KG1 (cell line): Measurements from ENCODE around the gene MICU1.
A peak's percentile ranks its signal among the peaks of the same experiment; 100 is the strongest.
"Not testable (repeated sequence)": the region's sequence is repeated elsewhere in the genome, so short reads cannot be mapped to it uniquely, and the experiment has no call there.

Experiments used
- DNase-seq: peaks from one replicate; lab custom pipeline; 2025; lab: John Stamatoyannopoulos, UW

Gene MICU1

GRCh38 chr10:72326665-72327603, 298.9 kb downstream of the MICU1 start:
- not testable (repeated sequence) for DNase-seq

DNA sequence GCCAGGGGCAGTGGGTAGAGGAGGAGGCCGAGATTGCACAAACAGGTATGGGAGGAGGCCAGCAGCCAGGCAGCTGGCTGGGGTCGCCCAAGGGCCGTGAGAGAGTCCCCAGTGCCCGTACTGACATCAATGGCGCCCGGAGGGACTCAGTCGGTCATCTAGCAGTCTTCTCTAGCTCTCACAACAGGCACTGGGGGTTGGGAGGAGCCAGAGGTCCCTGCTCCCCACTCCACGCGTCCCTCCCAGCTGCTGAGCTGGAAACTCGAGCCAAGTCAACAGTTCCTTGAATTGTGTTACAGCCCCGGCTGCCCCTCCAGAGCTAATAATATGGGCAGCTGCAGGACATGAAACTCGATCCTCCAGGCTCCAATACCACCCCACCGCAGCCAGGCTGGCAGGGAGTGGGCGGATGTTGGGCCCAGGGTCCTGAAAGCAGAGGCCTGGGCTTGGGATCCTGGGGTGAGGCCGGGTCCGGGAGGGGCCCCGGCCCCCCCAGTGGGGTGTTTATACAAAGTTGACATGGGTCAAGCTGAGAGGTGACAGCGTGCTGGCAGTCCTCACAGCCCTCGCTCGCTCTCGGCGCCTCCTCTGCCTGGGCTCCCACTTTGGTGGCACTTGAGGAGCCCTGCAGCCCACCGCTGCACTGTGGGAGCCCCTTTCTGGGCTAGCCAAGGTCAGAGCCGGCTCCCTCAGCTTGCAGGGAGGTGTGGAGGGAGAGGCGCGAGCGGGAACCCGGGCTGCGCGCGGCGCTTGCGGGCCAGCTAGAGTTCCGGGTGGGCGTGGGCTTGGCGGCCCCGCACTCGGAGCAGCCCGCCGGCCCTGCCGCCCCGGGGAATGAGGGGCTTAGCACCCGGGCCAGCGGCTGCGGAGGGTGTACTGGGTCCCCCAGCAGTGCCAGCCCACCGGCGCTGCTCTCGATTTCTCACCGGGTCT, 300.4 kb downstream of the MICU1 start:
- not testable (repeated sequence) for DNase-seq

GRCh38 chr10:72323771-72324191, 302.1 kb downstream of the MICU1 start:
- DNase-seq = peak; percentile 45

DNA sequence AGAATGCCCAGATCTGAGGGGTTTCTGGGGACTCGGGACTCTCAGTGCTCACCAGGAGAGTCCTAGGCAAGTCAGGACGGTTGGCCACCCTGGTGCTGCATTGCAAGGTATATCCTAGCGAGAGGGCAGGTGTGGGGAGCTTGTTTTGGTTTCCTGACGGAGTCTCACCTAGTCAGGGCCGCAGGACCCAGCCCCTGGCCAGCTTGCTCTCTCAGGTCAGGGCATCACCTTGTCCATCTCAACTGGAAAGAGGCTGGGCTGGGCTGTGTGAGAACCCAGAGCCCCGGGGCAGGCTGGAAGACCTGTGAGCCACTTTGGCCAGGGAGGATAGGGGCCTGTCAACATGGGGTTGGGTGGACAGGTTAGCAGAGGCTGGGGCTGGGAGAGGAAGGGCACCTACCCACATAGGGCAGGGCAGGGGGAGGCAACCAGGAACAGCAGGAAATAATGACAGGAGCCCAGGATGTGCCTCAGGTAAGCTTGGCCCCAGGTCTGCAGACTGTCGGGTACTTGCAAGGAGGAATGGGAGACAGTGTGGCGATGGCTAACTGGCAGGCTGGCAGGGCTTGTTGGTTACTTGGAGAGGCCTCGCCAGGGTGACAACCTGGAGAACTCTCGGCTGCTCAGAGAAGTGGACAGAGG, 302.6 kb downstream of the MICU1 start:
- DNase-seq = no peak

DNA sequence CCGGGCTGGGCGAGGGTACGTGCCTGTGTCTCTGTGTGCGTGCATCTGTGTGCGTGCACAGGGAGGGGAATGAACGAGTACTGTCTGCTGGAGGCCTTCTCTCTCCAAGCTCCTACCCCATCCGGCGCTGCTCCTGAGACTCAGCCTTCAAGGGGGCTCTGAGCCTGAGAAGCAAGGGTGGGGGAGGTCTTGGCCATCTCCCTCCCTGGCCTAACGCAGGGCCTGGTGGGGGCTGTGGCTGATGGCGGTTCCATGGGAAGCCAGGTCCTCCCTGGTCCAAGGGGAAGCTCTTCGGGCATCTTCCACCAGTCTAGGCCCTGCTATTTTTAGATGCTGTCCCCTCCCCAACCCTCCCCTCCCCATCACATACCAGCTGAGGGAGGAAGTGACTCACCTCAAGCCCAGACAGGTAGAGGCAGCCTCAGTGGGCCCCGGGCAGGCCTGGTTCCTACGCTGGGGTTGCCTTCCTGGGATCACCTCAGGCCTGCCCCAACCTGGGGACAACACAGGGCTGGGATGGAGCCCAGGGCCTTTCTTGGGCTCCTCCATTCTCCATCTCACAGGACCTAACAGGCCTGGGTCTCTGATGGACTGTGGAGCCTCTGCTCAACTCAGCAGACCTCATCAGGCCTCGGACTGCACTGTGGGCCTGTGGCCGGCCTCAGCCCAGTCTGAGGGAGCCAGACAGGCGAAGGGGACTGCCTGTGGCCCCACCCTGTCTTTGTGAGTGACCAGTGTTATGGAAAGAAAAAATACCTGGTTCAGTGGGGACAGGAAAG, 303.4 kb downstream of the MICU1 start:
- DNase-seq = no peak

- DNase-seq = no peak
Measured at GRCh38 chr10:72322030-72322279, 303.9 kb downstream of the MICU1 start.

DNA sequence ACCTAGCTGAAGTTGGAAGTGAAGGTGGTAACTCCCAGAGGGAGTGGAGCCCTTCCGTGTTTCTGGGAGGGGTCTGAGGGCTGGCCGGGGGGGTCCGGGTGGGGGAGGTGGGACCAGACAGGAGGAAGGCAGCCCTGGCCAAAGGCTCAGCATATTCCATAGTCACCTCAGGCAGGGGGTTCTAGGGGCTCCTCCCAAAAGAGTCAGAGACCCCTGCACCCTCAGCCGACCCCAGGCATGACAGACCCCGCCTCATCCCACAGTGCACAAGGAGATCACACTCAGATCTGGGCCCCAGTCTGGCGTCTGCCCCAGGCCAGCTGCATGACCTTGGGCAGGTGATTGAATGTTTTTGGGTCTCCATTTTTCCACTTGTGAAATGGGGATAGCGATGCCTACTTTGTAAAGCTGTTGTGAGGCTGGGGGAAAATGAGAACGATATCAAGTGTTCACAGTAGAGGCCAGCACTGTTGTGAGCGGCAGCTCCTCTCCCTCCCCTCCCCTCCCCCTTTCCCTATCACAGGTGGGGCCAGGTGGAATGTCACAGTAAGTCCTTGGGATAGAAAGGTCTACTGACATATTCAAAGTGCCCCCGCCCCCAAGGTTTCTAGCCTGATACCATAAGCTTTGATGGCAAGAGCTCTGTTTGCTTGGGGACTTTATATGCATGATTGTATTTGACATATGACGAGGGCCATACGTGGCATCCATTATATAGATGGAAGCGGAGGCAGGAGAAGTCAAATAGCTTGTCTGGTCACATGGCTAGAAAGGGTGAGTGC, 304.4 kb downstream of the MICU1 start:
- DNase-seq = no peak

DNA sequence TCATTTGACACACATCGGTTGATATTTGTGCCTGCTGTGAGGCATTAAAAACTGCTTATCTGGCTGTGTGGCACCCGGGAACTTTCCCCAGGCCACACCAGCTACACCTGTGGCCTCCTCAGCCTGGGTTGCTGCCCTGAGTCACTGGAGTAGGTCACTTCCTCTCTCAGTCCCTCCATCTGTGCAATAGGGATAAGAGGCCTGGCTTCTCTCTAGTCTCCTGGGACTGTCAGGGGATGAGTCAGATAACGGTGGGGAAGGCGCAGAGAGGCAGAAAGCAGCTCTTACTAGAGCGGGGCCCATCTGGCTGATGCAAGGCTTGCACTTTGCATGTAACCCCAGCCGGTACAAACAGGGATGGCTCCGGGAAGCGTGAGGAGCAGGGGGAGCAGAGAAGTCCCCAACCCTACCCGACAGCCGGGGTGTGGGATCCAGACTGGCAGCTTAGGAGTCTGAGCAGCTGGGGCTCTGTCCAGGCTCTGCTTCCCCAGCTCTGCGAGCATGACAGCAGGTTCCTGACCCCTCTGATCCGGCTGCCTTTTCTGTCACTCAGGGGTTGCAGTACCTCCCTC, 305.1 kb downstream of the MICU1 start:
- DNase-seq = peak; percentile 83

DNA sequence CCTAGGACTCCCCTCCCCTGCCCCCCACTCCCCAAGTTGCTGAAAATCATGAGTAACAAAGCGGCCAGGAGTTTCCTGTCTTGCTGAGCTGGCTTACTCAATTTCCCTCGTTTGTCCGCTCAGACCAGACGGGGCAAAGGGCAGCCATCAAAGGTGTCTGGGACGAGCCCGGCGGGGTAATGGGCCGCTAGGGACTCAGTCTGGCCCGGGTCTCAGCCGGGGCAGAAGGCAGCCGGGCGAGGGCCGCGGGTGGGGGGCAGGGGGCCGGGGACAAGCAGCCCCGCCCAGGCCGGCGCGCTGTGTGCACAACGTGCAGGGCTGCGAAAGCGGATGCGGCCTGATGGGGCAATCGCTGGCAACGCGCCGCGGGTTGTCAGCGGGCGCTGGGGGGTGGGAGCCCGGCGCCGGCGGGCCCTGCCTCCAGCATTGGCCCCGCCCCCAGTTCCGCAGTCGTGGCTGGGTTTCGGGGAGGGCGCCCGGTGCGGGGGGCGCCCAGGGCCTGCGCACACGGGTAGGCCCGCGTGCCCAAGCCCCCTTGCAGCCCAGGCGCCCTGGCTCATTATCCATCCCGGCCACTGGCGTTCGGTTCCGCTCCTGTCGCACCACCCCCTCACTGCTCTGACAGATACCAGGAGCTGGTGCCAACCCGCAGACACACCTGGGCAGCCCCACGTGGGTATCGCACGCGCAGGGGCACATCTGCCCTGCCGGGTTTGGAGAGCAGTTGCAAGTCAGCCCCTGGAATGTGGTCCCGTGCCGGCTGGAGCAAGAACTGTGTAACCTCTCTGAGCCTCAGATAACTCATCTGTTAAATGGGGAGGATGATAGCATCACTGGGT, 306.2 kb downstream of the MICU1 start:
- DNase-seq = peak; percentile 85

- no peak for DNase-seq
Measured at GRCh38 chr10:72318418-72319262, 307.2 kb downstream of the MICU1 start.
